GM19455 (cell line): Measurements from ENCODE around the gene DISP1.

Experiments
- ATAC-seq: cut with Tn5 transposase; IDR thresholded peaks from one replicate; pipeline ENCODE4 v1.9.1; 2021; ENCODE audit not compliant: unreplicated experiment

Gene DISP1

DNA sequence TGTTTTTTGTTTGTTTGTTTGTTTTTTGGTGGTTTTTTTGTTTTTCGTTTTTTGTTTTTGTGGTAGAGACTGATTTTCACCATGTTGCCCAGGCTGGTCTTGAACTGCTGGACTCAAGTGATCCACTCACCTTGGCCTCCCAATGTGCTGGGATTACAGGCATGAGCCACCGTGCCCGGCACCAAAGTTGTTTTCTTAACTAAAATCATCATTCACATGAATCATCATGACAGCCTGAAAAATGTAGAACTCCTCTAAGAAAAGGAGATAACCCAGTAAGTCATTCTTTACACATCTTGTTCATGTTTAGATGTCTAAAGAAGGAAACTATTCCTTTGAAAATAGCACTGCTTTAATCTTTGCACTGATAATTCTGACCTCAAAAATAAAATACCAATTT is 37.5 kb downstream of the DISP1 start:
- ATAC-seq, result no peak

DNA sequence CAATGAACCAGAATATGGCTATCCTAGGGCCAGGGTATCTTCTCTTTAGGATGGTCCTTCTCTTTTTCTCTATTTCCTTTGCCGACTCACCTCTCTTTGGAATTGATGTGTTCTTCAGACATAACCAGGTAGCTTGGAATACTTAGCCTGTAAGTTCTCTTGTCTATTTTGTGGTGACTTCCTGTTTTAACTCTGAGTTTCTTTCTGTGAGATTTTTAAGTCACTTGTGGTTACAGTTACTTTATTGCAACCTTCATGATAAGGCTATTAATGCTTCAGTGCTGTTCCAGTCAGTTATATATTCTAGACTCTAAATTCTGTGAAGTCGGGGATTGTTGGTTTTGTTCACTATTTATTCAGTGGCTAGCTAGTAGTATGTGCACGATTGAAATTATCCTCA is 46.2 kb downstream of the DISP1 start:
- ATAC-seq, result no peak
